ENCODE results near the gene PHC2. TPM values are rescaled to one million over a fixed set of nuclear protein-coding genes. Genes with fewer than 3 reads are reported as not detected.

The PHC2 gene
- total RNA-seq, 2 experiments from 2014 or later, result 34.0 to 35.0 TPM

- no peaks in the 10 kb centered on the region for H3K79me2 ChIP-seq (ENCODE audit: insufficient read depth, low read depth, low read length)
Observed at GRCh38 chr1:33357099-33357498, 73.8 kb downstream of the PHC2 start.

GRCh38 chr1:33354707-33355316 lies 76.1 kb downstream of the PHC2 start:
- DNase-seq (ENCODE audit: low spot score), result no peak
- Histone ChIP-seq H3K4me1 (ENCODE audit: insufficient read depth, low read length, poor library complexity, severe bottlenecking) (peaks cover 10% of the 10 kb centered on the region), H3K79me2 (ENCODE audit: insufficient read depth, low read depth, low read length) (no peaks in the 10 kb centered on the region), H4K20me1 (ENCODE audit: insufficient read depth, low read length) (no peaks in the 10 kb centered on the region), H3K9me2 (ENCODE audit: insufficient read depth, low read length) (no peaks in the 10 kb centered on the region), H3K36me3 (ENCODE audit: insufficient read depth, low read length) (no peaks in the 10 kb centered on the region), H3K27ac (ENCODE audit: low read depth, low read length, poor library complexity, severe bottlenecking) (no peak overlapping the region), H3K9me3 (ENCODE audit: low read length) (no peaks in the 10 kb centered on the region), H3K4me2 (ENCODE audit: low read length) (no peak overlapping the region), H2AFZ (ENCODE audit: low read length) (no peak overlapping the region), H3K4me3 (ENCODE audit: low read depth, low read length, poor library complexity, severe bottlenecking) (no peak overlapping the region)
- intact Hi-C loops (cut with micrococcal nuclease; ENCODE audit: unreplicated experiment), result loop anchor here (5.0 kb wide), 1 partner anchor 107 kb away; no protein-coding TSS in a partner anchor
- ChIA-PET CTCF (ENCODE audit: unreplicated experiment) (no interaction called here), POLR2A (no interaction called here)
- no TSS peak for BruUV-seq (replicated peaks)
- no peak for TF ChIP-seq CTCF (conservative IDR thresholded peaks at IDR 0.05; ENCODE audit: low read length)
- TF ChIP-seq EZH2phosphoT487 (IDR thresholded peaks at IDR 0.05; ENCODE audit: borderline replicate concordance, low read depth, low read length), result no peak

More at GRCh38 chr1:33357099-33357498, 73.8 kb downstream of the PHC2 start:
- ChIA-PET CTCF (ENCODE audit: unreplicated experiment) (no interaction called here), POLR2A (no interaction called here)
- intact Hi-C loops (cut with micrococcal nuclease; ENCODE audit: unreplicated experiment), result no loop called here
- Histone ChIP-seq H2AFZ (ENCODE audit: low read length) (no peak overlapping the region), H3K4me2 (ENCODE audit: low read length) (no peak overlapping the region), H3K36me3 (ENCODE audit: insufficient read depth, low read length) (no peaks in the 10 kb centered on the region), H3K4me3 (ENCODE audit: low read depth, low read length, poor library complexity, severe bottlenecking) (no peak overlapping the region), H4K20me1 (ENCODE audit: insufficient read depth, low read length) (no peaks in the 10 kb centered on the region), H3K9me3 (ENCODE audit: low read length) (no peaks in the 10 kb centered on the region), H3K4me1 (ENCODE audit: insufficient read depth, low read length, poor library complexity, severe bottlenecking) (no peaks in the 10 kb centered on the region), H3K9me2 (ENCODE audit: insufficient read depth, low read length) (no peaks in the 10 kb centered on the region), H3K27ac (ENCODE audit: low read depth, low read length, poor library complexity, severe bottlenecking) (no peak overlapping the region)
- no TSS peak for BruUV-seq (replicated peaks)
- DNase-seq (ENCODE audit: low spot score), result no peak
- no peak for TF ChIP-seq EZH2phosphoT487 (IDR thresholded peaks at IDR 0.05; ENCODE audit: borderline replicate concordance, low read depth, low read length)

- peaks cover 4% of the 10 kb centered on the region; the same call in 1 of the 2 replicates for H3K79me2 ChIP-seq (ENCODE audit: insufficient read depth, low read depth, low read length)
- CTCF ChIA-PET (ENCODE audit: unreplicated experiment), result no interaction called here
- H3K4me2 ChIP-seq (ENCODE audit: low read length), result no peak overlapping the region
- H2AFZ ChIP-seq (ENCODE audit: low read length), result no peak overlapping the region
- POLR2A ChIA-PET, result no interaction called here
- H3K36me3 ChIP-seq (ENCODE audit: insufficient read depth, low read length), result no peaks in the 10 kb centered on the region
- H3K4me1 ChIP-seq (ENCODE audit: insufficient read depth, low read length, poor library complexity, severe bottlenecking), result peaks cover 13% of the 10 kb centered on the region
- intact Hi-C loops (cut with micrococcal nuclease; ENCODE audit: unreplicated experiment), result loop anchor here (5.0 kb wide), 1 partner anchor 109 kb away; no protein-coding TSS in a partner anchor
- no peak overlapping the region for H3K4me3 ChIP-seq (ENCODE audit: low read depth, low read length, poor library complexity, severe bottlenecking)
- H3K9me3 ChIP-seq (ENCODE audit: low read length), result no peaks in the 10 kb centered on the region
- no TSS peak for BruUV-seq (replicated peaks)
- no peak for DNase-seq (ENCODE audit: low spot score)
- H3K9me2 ChIP-seq (ENCODE audit: insufficient read depth, low read length), result no peaks in the 10 kb centered on the region
- TF ChIP-seq CTCF (conservative IDR thresholded peaks at IDR 0.05; ENCODE audit: low read length) (no peak), EZH2phosphoT487 (IDR thresholded peaks at IDR 0.05; ENCODE audit: borderline replicate concordance, low read depth, low read length) (no peak)
- H4K20me1 ChIP-seq (ENCODE audit: insufficient read depth, low read length), result 0 out of 2 replicates have a peak, but pooled peaks cover 3% of the 10 kb centered on the region
- no peak overlapping the region for H3K27ac ChIP-seq (ENCODE audit: low read depth, low read length, poor library complexity, severe bottlenecking)
Observed at GRCh38 chr1:33353531-33353930, 77.4 kb downstream of the PHC2 start.

Measured in OCI-LY7 (cell line).